Cardiac septum (tissue), 1 donor: ENCODE results near the gene EID1. TPM values are rescaled to one million over a fixed set of nuclear protein-coding genes. Genes with fewer than 3 reads are reported as not detected.

Experiments
- DNase-seq: peaks from one replicate; pipeline ENCODE4 v3.0.0-alpha.2; 2020; ENCODE audit warnings: low spot score
- intact Hi-C: fragments of 100-400 bp; cut with DNase I; formaldehyde crosslinking; loops from one replicate; pipeline ENCODE4 v1.14.0; 2022
- total RNA-seq: library from RNA; stranded (reverse); fragmentation: NEBNext Ultra II Directional; extraction: Animal tissue kit (Norgen Biotek cat#: 25700); gene quantifications from one replicate; pipeline ENCODE4 v1.2.1, GENCODE V29; 2021
- donor health status: DM: no; HTN: no; CAD: no.

Gene EID1
- total RNA-seq, 1 donor from 2014 or later: 201 TPM

- DNase-seq: no peak
- intact Hi-C loops: loop anchor here (5.0 kb wide), 1 partner anchor 276 kb away; no protein-coding TSS in a partner anchor
Observed at GRCh38 chr15:48866141-48866563, 11.8 kb upstream of the EID1 start.

- intact Hi-C loops: loop anchor here (5.0 kb wide), 1 partner anchor 274 kb away; no protein-coding TSS in a partner anchor
- DNase-seq: no peak
Observed at GRCh38 chr15:48868023-48868422, 9.9 kb upstream of the EID1 start.

GRCh38 chr15:48868536-48868935 is 9.4 kb upstream of the EID1 start:
- DNase-seq: no peak
- intact Hi-C loops: loop anchor here (5.0 kb wide), 1 partner anchor 274 kb away; no protein-coding TSS in a partner anchor

- no peak for DNase-seq
- intact Hi-C loops: loop anchor here (5.0 kb wide), 1 partner anchor 272 kb away; no protein-coding TSS in a partner anchor
Observed at GRCh38 chr15:48869966-48870365, 8.0 kb upstream of the EID1 start.

GRCh38 chr15:48871542-48871941 is 6.4 kb upstream of the EID1 start:
- intact Hi-C loops: no loop called here

GRCh38 chr15:48872632-48873031 is 5.3 kb upstream of the EID1 start:
- intact Hi-C loops: no loop called here
- DNase-seq: no peak

More at GRCh38 chr15:48871542-48871941, 6.4 kb upstream of the EID1 start:
- no peak for DNase-seq

- intact Hi-C loops: loop anchor here (5.0 kb wide), 1 partner anchor 172 kb away; the partner anchor contains the start of gene SECISBP2L
- no peak for DNase-seq
Observed at GRCh38 chr15:48875241-48875960, 2.5 kb upstream of the EID1 start.

- DNase-seq: no peak
- intact Hi-C loops: loop anchor here (2.0 to 5.0 kb wide), 2 partner anchors 99 to 171 kb away; partner anchors contain the start of gene SECISBP2L
Observed at GRCh38 chr15:48876057-48876456, 1.9 kb upstream of the EID1 start.

- intact Hi-C loops: no loop called here
- no peak for DNase-seq
Observed at GRCh38 chr15:48880070-48880634, 2.2 kb downstream of the EID1 start.

- intact Hi-C loops: no loop called here
- DNase-seq: no peak
Observed at GRCh38 chr15:48883699-48884098, 5.8 kb downstream of the EID1 start.

- no peak for DNase-seq
- intact Hi-C loops: no loop called here
Observed at GRCh38 chr15:48887144-48887543, 9.2 kb downstream of the EID1 start.

- DNase-seq: no peak
- intact Hi-C loops: no loop called here
Observed at GRCh38 chr15:48888191-48888590, 10.3 kb downstream of the EID1 start.

GRCh38 chr15:48888836-48889235 is 10.9 kb downstream of the EID1 start:
- no peak for DNase-seq
- intact Hi-C loops: no loop called here

- no peak for DNase-seq
- intact Hi-C loops: no loop called here
Observed at GRCh38 chr15:48889925-48890324, 12.0 kb downstream of the EID1 start.

GRCh38 chr15:48890375-48890972 is 12.5 kb downstream of the EID1 start:
- DNase-seq: no peak
- intact Hi-C loops: no loop called here

- no peak for DNase-seq
- intact Hi-C loops: no loop called here
Observed at GRCh38 chr15:48891232-48891765, 13.4 kb downstream of the EID1 start.

GRCh38 chr15:48893311-48893710 is 15.4 kb downstream of the EID1 start:
- intact Hi-C loops: no loop called here
- no peak for DNase-seq

- no peak for DNase-seq
- intact Hi-C loops: no loop called here
Observed at GRCh38 chr15:48896869-48897814, 19.2 kb downstream of the EID1 start.

GRCh38 chr15:48898032-48898431 is 20.1 kb downstream of the EID1 start:
- no peak for DNase-seq

More at GRCh38 chr15:48898032-48898431, 20.1 kb downstream of the EID1 start:
- intact Hi-C loops: no loop called here
